Testis (tissue), 2 donors: Measurements from ENCODE around the gene AFF4.

Experiments
- POLR2A ChIP-seq: fragments of 450-650 bp; IDR thresholded peaks from one replicate; pipeline ENCODE4 v1.6.1; 2017; ENCODE audit warnings: antibody characterized with exemption, mild to moderate bottlenecking, moderate library complexity
- TF ChIP-seq, protein P1 (sequence below), 3 experiments: fragments of 450-650 bp in 2 of 3; fragments of 200-600 bp in 1 of 3; sonication (generic) in 1 of 3; IDR thresholded peaks; one replicate each; pipeline ENCODE4 v1.5.1; 2016 to 2019; ENCODE audit warnings: antibody characterized with exemption in 3 of 3, mild to moderate bottlenecking in 2 of 3, moderate library complexity in 1 of 3

GRCh38 chr5:132999246-132999645 is 35.8 kb upstream of the AFF4 start:
- TF ChIP-seq, protein P1, sequence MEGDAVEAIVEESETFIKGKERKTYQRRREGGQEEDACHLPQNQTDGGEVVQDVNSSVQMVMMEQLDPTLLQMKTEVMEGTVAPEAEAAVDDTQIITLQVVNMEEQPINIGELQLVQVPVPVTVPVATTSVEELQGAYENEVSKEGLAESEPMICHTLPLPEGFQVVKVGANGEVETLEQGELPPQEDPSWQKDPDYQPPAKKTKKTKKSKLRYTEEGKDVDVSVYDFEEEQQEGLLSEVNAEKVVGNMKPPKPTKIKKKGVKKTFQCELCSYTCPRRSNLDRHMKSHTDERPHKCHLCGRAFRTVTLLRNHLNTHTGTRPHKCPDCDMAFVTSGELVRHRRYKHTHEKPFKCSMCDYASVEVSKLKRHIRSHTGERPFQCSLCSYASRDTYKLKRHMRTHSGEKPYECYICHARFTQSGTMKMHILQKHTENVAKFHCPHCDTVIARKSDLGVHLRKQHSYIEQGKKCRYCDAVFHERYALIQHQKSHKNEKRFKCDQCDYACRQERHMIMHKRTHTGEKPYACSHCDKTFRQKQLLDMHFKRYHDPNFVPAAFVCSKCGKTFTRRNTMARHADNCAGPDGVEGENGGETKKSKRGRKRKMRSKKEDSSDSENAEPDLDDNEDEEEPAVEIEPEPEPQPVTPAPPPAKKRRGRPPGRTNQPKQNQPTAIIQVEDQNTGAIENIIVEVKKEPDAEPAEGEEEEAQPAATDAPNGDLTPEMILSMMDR (IDR thresholded peaks at IDR 0.05), result no peak
- TF ChIP-seq POLR2A, result no peak
